Left kidney (tissue), 2 donors: ENCODE results near the gene WDR70. TPM values are rescaled to one million over a fixed set of nuclear protein-coding genes. Genes with fewer than 3 reads are reported as not detected.

Experiments
- DNase-seq: peaks from one replicate; pipeline ENCODE4 v3.0.0-alpha.2; 2013
- polyA plus RNA-seq: library from polyadenylated mRNA; unstranded; fragments of 120-200 nt; gene quantifications from one replicate; pipeline ENCODE4 v1.2.1, GENCODE V29; 2013; ENCODE audit not compliant: insufficient read length

WDR70 gene
- polyA plus RNA-seq, 1 donor = 56.7 TPM

- no peak for DNase-seq
These were observed 420.8 kb downstream of the WDR70 start for GRCh38 chr5:37799865-37800421.

GRCh38 chr5:37801521-37801920 is 422.4 kb downstream of the WDR70 start:
- DNase-seq = no peak

Other genes with a start within 250 kb of the WDR70 start
- gene CPLANE1, start 129.9 kb upstream of the WDR70 start, polyA plus RNA-seq = 44.2 TPM
- 34.9 TPM for gene NUP155, start 8.2 kb upstream of the WDR70 start, polyA plus RNA-seq